ENCODE measurements around the gene BCAS1.

DNA sequence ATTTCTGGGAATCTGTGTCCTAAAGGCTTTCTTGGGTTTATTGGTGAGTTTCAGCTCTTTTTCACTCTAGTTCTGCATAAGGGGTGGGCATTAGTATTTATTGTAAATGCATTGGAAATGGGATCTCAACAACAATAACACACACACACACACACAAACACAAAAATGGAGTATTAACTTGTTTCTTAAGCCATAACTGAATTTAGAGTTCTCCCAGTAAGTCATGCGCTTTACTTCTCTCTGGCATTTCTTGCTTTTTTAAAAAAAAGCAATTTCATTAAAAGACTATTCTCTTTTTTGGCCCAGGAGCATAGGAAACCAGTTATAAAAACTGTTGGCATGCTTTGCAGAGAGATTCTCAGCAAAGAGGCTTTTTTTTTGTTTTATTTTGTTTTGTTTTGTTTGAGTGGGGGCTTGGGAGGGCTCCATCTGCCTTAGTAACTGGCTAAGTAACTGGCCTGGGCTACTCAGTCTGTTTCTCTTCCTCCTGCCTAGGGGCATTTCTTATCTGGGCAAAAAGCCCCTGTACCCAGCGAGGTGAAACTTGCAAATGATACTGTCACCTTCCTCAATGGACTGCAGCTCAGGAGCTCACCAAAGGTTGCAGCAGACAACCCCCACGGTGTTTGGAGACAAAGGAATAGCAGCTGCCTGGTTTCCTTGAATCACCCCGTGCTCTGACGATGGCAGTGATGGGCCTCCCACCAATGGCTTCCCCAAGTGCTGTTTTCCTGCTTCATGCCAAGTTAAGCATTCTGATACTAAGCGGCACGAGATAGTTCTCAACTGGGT is 128.5 kb downstream of the BCAS1 start:
- TF ChIP-seq, protein P1, sequence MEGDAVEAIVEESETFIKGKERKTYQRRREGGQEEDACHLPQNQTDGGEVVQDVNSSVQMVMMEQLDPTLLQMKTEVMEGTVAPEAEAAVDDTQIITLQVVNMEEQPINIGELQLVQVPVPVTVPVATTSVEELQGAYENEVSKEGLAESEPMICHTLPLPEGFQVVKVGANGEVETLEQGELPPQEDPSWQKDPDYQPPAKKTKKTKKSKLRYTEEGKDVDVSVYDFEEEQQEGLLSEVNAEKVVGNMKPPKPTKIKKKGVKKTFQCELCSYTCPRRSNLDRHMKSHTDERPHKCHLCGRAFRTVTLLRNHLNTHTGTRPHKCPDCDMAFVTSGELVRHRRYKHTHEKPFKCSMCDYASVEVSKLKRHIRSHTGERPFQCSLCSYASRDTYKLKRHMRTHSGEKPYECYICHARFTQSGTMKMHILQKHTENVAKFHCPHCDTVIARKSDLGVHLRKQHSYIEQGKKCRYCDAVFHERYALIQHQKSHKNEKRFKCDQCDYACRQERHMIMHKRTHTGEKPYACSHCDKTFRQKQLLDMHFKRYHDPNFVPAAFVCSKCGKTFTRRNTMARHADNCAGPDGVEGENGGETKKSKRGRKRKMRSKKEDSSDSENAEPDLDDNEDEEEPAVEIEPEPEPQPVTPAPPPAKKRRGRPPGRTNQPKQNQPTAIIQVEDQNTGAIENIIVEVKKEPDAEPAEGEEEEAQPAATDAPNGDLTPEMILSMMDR (IDR thresholded peaks at IDR 0.05) = no peak
- no peak for TF ChIP-seq POLR2A (IDR thresholded peaks at IDR 0.05)

Data from right lobe of liver (tissue), 4 donors.